Spleen (tissue), 11 donors: Measurements from ENCODE around the gene MS4A4E. TPM values are rescaled to one million over a fixed set of nuclear protein-coding genes. Genes with fewer than 3 reads are reported as not detected.

Experiments
- DNase-seq: peaks from one replicate; pipeline ENCODE4 v3.0.0-alpha.2; 2020
- H3K27ac ChIP-seq, 8 donors: fragments of 200-600 bp; sonication (generic) in 7 of 8; 1 replicate in 4 of 8; 2 replicates in 4 of 8; pipeline versions ENCODE4 v1.5.0 to v1.8.0; 2016 to 2021; ENCODE audit warnings: inconsistent platforms in 4 of 8, mild to moderate bottlenecking in 4 of 8, moderate library complexity in 1 of 8
- H3K27me3 ChIP-seq, 7 donors: fragments of 200-600 bp; sonication (generic) in 6 of 7; replicated peaks in 1 of 7; 1 replicate in 4 of 7; 2 replicates in 3 of 7; pipeline versions ENCODE4 v1.5.0 to v1.8.0; 2016 to 2021; ENCODE audit warnings: inconsistent platforms in 3 of 7, mild to moderate bottlenecking in 1 of 7
- H3K36me3 ChIP-seq, 6 donors: fragments of 200-600 bp; sonication (generic) in 5 of 6; 1 replicate in 4 of 6; 2 replicates in 2 of 6; pipeline versions ENCODE4 v1.5.0 to v1.8.0; 2016 to 2021; ENCODE audit warnings: inconsistent platforms in 2 of 6
- H3K4me1 ChIP-seq, 6 donors: fragments of 200-600 bp; sonication (generic) in 5 of 6; 1 replicate in 3 of 6; 2 replicates in 3 of 6; pipeline versions ENCODE4 v1.5.0 to v1.8.0; 2016 to 2021; ENCODE audit warnings: inconsistent platforms in 3 of 6
- H3K4me3 ChIP-seq, 8 donors: fragments of 200-600 bp; sonication (generic) in 7 of 8; 1 replicate in 4 of 8; 2 replicates in 4 of 8; pipeline versions ENCODE4 v1.5.0 to v1.8.0; 2016 to 2021; ENCODE audit warnings: inconsistent platforms in 4 of 8, mild to moderate bottlenecking in 4 of 8, moderate library complexity in 2 of 8
- H3K9me3 ChIP-seq, 8 donors: fragments of 200-600 bp; sonication (generic) in 7 of 8; 1 replicate in 4 of 8; 2 replicates in 4 of 8; pipeline versions ENCODE4 v1.5.0 to v1.8.0; 2016 to 2021; ENCODE audit warnings: inconsistent platforms in 4 of 8
- POLR2A ChIP-seq, 3 donors: fragments of 450-650 bp; IDR thresholded peaks; one replicate each; pipeline ENCODE4 v1.5.1; 2017; ENCODE audit warnings: antibody characterized with exemption in 3 of 3, mild to moderate bottlenecking in 1 of 3
- POLR2AphosphoS5 ChIP-seq, 3 donors: sonication (generic); formaldehyde crosslinking; IDR thresholded peaks; one replicate each; pipeline ENCODE4 v1.5.1; 2017; ENCODE audit warnings: antibody characterized with exemption in 3 of 3
- WGBS, 5 donors: extraction: QIAGEN DNeasy Blood & Tissue Kit in 3 of 5; methylation state at CpG; one replicate each; pipeline versions ENCODE4 v1.1.5 to v1.1.7; 2013 to 2018; 5-methylcytosine and 5-hydroxymethylcytosine counted together
- intact Hi-C: fragments of 100-400 bp; cut with DNase I; formaldehyde crosslinking; loops from one replicate; pipeline ENCODE4 v1.15.0; 2023; ENCODE audit warnings: low total_unique reads
- polyA plus RNA-seq, 3 donors: library from polyadenylated mRNA; stranded (reverse); fragments of 200-250 nt; gene quantifications; one replicate each; pipeline ENCODE4 v1.2.1, GENCODE V29; 2013
- total RNA-seq, 7 donors: library from RNA; depleted of rRNA in 3 of 7; stranded (reverse); fragments of >200 nt in 3 of 7; fragmentation: NEBNext Ultra II Directional in 4 of 7; extraction: Animal tissue kit (Norgen Biotek cat#: 25700) in 4 of 7; gene quantifications; one replicate each; pipeline versions ENCODE4 v1.1.0 to v1.2.1, GENCODE V29; 2016 to 2021
- TF ChIP-seq, protein P1 (sequence below), 11 experiments: fragments of 200-600 bp in 7 of 11; fragments of 450-650 bp in 4 of 11; sonication (generic) in 4 of 11; IDR thresholded peaks in 8 of 11; conservative IDR thresholded peaks in 3 of 11; 1 replicate in 7 of 11; 2 replicates in 4 of 11; pipeline versions ENCODE4 v1.4.0 to v1.8.0; 2016 to 2021; ENCODE audit warnings: antibody characterized with exemption in 11 of 11, inconsistent platforms in 4 of 11, mild to moderate bottlenecking in 1 of 11
- donor health status: healthy with polysubstance abuse.
- donor health status: DM: no; HTN: no; CAD: no; lungs with moderate emphysema.
- donor health status: DM: no; HTN: no; CAD: no.
- donor health status: Bipolar disorder and iron deficiency.
- donor health status: healthy.
- donor health status: DM: no; HTN: no; CAD: no.
- donor health status: DM: yes; HTN: yes; CAD: no.

The MS4A4E gene
- total and polyA plus RNA-seq, 10 donors = 1.9 to 25.4 (median 7.7) TPM

- DNase-seq = no peak
- Histone ChIP-seq H3K4me1 (no peaks in the 10 kb centered on the region), H3K36me3 (no peaks in the 10 kb centered on the region), H3K27ac (no peak overlapping the region), H3K27me3 (no peaks in the 10 kb centered on the region), H3K4me3 (no peak overlapping the region), H3K9me3 (no peaks in the 10 kb centered on the region)
- no peak for TF ChIP-seq POLR2AphosphoS5 (IDR thresholded peaks at IDR 0.05)
- TF ChIP-seq, protein P1, sequence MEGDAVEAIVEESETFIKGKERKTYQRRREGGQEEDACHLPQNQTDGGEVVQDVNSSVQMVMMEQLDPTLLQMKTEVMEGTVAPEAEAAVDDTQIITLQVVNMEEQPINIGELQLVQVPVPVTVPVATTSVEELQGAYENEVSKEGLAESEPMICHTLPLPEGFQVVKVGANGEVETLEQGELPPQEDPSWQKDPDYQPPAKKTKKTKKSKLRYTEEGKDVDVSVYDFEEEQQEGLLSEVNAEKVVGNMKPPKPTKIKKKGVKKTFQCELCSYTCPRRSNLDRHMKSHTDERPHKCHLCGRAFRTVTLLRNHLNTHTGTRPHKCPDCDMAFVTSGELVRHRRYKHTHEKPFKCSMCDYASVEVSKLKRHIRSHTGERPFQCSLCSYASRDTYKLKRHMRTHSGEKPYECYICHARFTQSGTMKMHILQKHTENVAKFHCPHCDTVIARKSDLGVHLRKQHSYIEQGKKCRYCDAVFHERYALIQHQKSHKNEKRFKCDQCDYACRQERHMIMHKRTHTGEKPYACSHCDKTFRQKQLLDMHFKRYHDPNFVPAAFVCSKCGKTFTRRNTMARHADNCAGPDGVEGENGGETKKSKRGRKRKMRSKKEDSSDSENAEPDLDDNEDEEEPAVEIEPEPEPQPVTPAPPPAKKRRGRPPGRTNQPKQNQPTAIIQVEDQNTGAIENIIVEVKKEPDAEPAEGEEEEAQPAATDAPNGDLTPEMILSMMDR (IDR thresholded peaks at IDR 0.05 in 8 of 11, conservative IDR thresholded peaks at IDR 0.05 in 3 of 11) = no peak
- WGBS, 5 donors = 86 to 96% (median 92%) methylated on average over 4 of the region's 4 CpGs
- intact Hi-C loops = no loop called here
Observed at GRCh38 chr11:60222141-60222540, 20.8 kb downstream of the MS4A4E start.

- WGBS, 5 donors = 58 to 81% (median 72%) methylated on average over 3 of the region's 3 CpGs
- DNase-seq = no peak
- Histone ChIP-seq H3K36me3 (no peaks in the 10 kb centered on the region), H3K27me3 (no peaks in the 10 kb centered on the region), H3K27ac (no peak overlapping the region), H3K9me3 (no peaks in the 10 kb centered on the region), H3K4me1 (no peaks in the 10 kb centered on the region), H3K4me3 (no peak overlapping the region)
- TF ChIP-seq, protein P1 (IDR thresholded peaks at IDR 0.05 in 8 of 11, conservative IDR thresholded peaks at IDR 0.05 in 3 of 11) = no peak
- TF ChIP-seq POLR2AphosphoS5 (IDR thresholded peaks at IDR 0.05) (no peak), POLR2A (IDR thresholded peaks at IDR 0.05) (no peak)
- intact Hi-C loops = no loop called here
Observed at GRCh38 chr11:60221692-60222091, 21.2 kb downstream of the MS4A4E start.

- TF ChIP-seq POLR2AphosphoS5 (IDR thresholded peaks at IDR 0.05) (no peak), POLR2A (IDR thresholded peaks at IDR 0.05) (no peak)
- TF ChIP-seq, protein P1 (IDR thresholded peaks at IDR 0.05 in 8 of 11, conservative IDR thresholded peaks at IDR 0.05 in 3 of 11) = no peak
- Histone ChIP-seq H3K4me3 (no peak overlapping the region), H3K36me3 (no peaks in the 10 kb centered on the region), H3K27ac (no peak overlapping the region), H3K9me3 (no peaks in the 10 kb centered on the region), H3K4me1 (no peaks in the 10 kb centered on the region), H3K27me3 (no peaks in the 10 kb centered on the region)
- no peak for DNase-seq
- intact Hi-C loops = no loop called here
- WGBS, 5 donors = 76 to 93% (median 91%) methylated on average over 3 of the region's 3 CpGs
Observed at GRCh38 chr11:60221181-60221580, 21.8 kb downstream of the MS4A4E start.

DNA sequence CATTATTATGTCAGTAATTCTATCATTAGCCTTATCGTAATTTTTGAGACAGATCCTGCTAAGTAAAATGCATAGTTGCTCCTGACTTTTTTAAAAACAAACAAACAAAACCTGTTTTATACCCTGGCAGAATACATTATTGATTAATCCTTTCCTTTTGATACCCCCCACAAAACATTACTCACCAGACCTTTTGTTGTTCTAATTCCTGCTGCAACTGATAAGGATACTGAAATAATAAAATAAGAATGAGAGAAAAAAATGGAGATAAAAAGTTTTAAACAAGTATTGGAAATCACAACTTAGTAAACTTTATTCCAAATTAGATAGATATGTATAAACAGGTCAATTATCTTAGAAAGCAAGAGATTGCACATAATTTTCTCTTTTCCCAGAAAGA lies 28.6 kb downstream of the MS4A4E start:
- Histone ChIP-seq H3K9me3 (no peaks in the 10 kb centered on the region), H3K27ac (no peak overlapping the region), H3K4me3 (no peak overlapping the region), H3K36me3 (no peaks in the 10 kb centered on the region), H3K4me1 (no peaks in the 10 kb centered on the region), H3K27me3 (no peaks in the 10 kb centered on the region)
- TF ChIP-seq, protein P1 (IDR thresholded peaks at IDR 0.05 in 8 of 11, conservative IDR thresholded peaks at IDR 0.05 in 3 of 11) = no peak
- TF ChIP-seq POLR2AphosphoS5 (IDR thresholded peaks at IDR 0.05) (no peak), POLR2A (IDR thresholded peaks at IDR 0.05) (no peak)
- WGBS, 5 donors = 83 to 94% (median 93%) methylated on average over 1 of the region's 1 CpG
- DNase-seq = no peak
- intact Hi-C loops = no loop called here
